GM18520 (cell line): ENCODE results near the gene IQCC.
A peak's percentile ranks its signal among the peaks of the same experiment; 100 is the strongest.

Experiments used
- ATAC-seq: cut with Tn5 transposase; IDR thresholded peaks from one replicate; pipeline ENCODE4 v1.9.1; 2021; ENCODE audit not compliant: unreplicated experiment

Gene IQCC

DNA sequence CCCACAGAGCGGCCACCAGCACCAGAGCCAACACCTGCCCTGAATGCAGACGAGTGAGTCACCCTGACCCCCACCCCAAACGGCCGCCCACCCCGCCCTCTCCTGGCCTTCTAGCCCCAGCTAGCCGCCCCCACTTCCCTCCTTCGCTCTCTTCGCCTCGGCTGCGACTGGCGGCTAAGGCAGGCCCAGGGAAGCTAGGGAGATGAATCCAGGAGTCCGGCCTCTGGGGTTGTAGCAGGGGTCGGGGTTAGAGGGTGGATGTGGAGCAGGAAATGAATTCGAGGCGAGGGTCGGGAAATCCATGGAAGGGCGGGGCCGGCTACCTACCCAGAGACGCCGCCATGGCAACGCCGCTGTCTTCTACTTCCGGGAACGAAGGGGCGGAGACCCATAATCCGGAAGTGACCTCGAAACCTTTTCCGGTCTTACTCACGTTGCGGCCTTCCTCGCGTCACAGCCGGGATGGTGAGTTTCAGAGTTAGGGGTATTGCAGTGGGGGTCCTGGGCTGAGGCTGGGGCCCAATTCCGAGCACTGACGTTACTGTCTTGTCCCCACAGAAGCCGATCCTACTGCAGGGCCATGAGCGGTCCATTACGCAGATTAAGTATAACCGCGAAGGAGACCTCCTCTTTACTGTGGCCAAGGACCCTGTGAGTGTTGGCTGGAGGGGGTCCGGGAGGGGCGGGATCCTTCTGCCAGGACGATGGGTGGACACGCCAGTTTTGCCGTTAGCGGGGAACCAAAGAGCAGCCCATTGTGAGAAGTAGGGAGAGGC lies 16.7 kb downstream of the IQCC start, which contains the start of the genes EIF3I and TMEM234:
Gene EIF3I (plus strand): TSS at position 428 of the 776 bp plus-strand sequence. CDS start 35 bp downstream, at position 463.
Gene TMEM234 (minus strand): TSS at position 374 of the 776 bp plus-strand sequence. CDS start 31 bp downstream, at position 343.
- ATAC-seq, result peak; percentile 86

- ATAC-seq, result no peak
Observed at GRCh38 chr1:32223683-32224082, 18.2 kb downstream of the IQCC start.

DNA sequence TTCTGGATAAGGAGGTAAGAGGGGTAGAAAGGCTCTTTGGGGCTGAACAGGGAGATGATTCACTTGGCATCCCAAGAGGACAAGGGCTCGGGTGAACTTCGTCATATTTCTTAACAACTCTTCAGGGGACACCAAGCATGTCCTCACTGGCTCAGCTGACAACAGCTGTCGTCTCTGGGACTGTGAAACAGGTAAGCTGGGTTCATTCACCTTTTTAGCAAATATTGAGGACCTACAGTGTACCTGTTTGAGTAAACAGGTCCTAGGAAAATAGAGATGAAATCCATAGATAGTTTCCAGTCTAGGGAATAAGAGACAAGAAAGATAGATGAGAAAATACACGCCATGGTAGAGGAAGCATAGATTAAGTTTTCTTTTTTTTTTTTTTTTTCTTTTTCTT lies 18.8 kb downstream of the IQCC start:
- no peak for ATAC-seq

- no peak for ATAC-seq
Observed at GRCh38 chr1:32228771-32229170, 23.3 kb downstream of the IQCC start.

DNA sequence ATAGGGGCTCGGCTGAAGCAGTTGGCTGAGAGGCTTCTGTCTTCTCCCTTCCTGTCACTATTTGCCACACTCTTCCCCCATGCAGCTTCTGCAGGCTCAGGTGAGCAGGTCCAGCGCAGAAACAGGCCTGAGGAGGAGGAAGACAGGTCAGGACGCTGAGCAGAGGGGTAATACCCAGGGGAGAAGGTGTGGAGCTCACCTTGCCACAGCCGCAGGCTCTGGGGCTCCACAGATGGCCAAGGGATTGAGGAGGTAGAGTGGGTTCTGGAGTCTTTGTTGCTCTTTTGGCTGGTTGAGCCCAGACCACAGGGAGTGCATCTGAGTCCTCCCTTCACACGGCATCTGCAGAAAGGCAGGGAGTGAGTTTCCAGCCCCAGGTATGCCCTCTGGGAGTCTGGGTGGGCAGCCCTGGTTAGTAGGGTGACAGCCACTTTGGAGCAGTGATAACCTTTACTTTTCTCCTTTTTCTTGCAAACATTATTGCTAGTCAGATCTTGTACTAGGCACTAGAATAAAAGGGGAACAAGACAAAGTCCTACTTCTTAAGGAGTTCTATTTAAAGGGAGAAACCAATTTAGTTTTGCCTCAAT lies 26.5 kb downstream of the IQCC start:
- no peak for ATAC-seq

DNA sequence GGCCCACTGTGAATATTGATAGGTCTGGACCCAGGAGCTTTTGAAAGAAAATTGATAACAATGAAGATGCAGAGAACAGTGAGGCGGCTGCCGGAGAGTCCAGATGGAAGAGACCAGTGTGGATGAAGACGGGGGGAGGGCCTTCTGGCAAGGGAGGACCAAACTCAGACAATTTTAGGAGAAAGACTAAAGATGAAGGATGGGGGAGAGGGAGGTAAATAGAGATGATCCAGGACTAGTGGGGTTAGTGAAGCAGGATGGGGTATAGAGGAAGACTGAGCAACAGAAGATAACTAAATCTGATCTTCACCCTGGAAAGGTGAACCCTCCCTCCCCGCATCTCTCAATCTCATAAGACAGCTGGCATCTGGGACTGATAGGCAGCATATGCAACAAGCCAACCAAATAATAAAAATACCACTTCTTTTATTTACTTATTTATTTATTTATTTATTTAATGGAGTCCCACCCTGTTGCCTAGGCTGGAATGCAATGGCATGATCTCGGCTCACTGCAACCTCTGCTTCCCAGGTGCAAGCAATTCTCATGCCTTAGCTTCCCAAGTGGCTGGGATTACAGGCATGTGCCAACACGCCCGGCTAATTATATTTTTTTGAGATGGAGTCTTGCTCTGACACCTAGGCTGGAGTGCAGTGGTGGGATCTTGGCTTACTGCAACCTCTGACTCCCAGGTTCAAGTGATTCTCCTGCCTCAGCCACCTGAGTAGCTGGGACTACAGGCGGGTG lies 27.3 kb downstream of the IQCC start:
- no peak for ATAC-seq

DNA sequence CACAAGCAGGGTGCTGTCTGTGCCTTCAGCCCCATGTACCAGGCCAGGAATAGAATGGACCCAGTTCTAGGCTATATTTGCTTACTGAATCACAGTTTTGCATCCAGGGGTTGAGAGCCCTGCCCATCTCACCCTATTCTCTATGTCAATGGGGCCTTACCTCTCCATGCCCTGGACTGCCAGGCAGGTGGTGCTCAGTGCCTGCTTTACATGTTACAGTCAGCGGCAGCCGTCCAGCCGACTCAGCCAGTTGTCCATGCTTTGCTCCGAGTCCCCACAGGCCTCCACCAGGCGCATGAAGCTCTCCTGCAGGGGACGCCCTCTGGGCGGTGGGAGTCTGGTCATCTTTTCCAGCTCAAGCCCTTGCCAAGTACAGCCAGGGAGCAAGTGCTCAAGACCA lies 29.3 kb downstream of the IQCC start:
- ATAC-seq, result no peak

DNA sequence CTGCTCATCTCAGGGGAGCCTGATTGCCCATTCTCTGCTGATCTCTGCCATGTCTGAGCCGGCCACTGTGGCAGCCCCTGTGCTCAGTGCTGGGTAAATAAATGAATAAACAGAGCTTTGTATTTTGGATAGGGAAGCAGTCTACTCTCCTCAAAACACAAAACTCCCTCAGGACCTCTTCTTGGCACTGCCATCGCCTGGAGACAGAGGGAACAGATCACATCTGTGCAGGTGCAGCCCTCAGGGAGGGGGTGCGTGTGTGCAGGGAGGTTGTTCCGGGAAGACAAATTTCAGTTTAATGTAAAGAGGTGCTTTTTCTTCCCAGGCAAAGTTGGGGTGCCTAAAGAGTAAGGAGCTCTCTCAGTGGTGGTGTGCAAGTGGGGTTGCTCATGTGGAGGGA lies 33.9 kb downstream of the IQCC start:
- ATAC-seq, result no peak

- no peak for ATAC-seq
Observed at GRCh38 chr1:32239790-32240139, 34.3 kb downstream of the IQCC start.

DNA sequence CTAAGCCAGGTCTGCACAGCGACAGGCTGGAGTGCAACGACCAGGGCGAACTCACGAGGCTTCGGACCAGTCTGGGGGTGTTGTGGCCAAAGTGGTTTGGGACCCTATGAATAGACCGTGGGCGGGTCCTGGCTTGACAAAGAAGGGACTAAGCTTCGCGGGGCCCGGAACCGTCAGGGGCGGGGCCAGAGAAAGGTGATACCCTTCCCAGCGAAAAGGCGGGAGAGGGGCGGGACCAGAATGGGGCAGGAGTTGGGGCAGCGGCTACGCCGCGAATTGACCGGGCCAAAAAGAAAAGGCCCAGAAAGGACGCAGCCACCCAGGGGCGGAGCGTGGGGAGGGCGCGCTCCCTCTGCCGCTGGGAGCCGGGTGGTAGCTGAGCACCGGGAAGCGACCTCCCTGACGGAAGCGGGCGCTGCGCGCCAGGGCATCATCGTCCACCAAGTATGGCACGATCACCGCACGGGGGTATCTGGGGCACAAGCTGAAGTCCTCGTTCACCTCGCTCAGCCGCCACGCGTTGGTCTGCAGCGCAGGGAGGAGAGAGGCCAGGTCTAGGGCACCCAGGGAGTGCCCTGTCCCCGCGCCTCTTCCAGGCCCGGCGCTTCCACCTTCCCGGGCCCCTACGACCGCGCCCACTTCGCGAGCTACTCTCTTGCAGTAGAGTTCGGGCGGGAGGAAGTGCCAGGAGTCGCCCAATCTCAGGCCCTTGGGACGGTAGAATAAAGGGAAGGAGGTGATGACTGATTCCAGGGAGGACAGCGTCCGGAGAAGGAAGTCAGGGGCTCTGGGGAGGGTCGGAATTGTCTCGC lies 34.9 kb downstream of the IQCC start:
- ATAC-seq, result no peak

- no peak for ATAC-seq
Observed at GRCh38 chr1:32241001-32241763, 35.7 kb downstream of the IQCC start.

GRCh38 chr1:32242341-32242851 lies 36.9 kb downstream of the IQCC start:
- ATAC-seq, result no peak

DNA sequence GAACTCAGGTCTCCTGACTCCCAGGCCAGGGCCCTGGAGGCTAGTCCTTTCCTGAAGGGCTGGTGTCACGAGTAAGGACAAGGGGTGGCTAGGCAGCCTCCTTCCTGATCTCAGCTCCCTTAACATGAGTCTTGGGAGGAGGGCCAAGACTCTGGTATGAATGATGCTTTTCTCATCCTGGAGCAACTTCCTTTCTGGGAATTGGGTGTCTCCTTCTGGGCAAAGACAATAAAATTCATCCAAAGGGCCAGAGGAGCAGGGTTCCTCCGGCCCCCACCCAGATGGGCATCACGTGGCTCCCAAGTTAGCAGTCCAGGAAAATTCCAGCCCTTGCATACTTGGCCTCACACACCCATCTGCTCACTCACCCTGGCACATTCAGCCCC lies 41.4 kb downstream of the IQCC start, which contains the start of gene FAM167B:
Gene FAM167B (plus strand): TSS at position 335 of the 386 bp plus-strand sequence. CDS start 200 bp downstream, outside the sequence.
- no peak for ATAC-seq

DNA sequence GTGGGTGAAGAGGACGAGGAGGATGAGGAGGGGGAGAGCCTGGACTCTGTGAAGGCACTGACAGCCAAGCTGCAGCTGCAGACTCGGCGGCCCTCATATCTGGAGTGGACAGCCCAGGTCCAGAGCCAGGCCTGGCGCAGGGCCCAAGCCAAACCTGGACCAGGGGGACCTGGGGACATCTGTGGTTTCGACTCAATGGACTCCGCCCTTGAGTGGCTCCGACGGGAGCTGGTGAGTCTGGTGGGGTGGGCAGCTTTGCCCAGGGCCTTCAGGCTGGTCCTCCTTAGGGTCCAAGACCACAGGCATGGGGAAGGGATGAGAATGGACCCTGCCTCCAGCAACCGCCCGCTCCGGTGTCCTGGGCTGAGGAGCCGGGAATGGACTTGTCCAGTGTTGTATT lies 42.0 kb downstream of the IQCC start:
- ATAC-seq, result no peak

DNA sequence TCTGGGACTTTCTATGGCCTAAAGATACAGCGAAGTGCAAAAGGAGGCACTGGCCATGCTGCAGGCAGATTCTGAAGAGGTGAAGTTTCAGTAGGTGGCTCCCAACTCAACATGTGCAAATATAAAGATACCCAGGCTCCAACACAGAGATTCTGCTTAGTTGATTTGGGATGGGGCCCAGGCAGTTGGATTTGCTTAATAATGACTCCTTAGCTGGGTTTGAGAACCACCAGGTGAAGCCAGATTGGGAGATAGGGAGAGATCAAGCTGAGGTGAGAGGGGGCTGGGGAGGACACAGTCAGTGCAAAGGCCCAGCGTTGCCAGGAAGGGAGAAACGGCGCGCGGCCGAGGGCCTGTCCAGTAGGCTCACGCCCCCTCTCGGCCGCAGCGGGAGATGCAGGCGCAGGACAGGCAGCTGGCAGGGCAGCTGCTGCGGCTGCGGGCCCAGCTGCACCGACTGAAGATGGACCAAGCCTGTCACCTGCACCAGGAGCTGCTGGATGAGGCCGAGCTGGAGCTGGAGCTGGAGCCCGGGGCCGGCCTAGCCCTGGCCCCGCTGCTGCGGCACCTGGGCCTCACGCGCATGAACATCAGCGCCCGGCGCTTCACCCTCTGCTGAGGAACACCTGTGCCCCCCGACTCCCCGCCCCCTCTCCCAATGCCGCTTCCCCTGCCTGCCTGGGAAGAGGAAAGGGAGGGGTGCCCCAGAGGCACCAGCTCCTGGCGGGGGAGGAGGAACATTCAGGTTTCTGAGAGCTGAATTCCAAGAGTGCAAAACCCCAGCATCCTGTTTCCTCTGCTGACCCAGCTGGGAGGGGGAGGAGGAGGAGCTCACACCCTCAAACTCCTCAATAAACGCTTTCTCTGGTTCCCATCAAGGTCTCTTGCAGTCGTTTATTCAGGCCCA lies 42.8 kb downstream of the IQCC start:
- no peak for ATAC-seq

GRCh38 chr1:32249831-32250525 lies 44.5 kb downstream of the IQCC start:
- peak; percentile 36 for ATAC-seq

- ATAC-seq, result no peak
Observed at GRCh38 chr1:32250893-32251716, 45.6 kb downstream of the IQCC start, which contains the start of gene LCK. Gene LCK (plus strand): TSS chr1:32251265. CDS start chr1:32274330, 23,065 bp downstream.
